HEK293 (cell line): ENCODE measurements around the gene DNAH8.

ENCODE experiments used
- CTCF ChIA-PET: fragments of 350-600 bp; formaldehyde crosslinking; extraction: SDS; loops from one replicate; lab custom pipeline; 2021; ENCODE audit warnings: antibody characterized with exemption; lab: Yijun Ruan, JAX
- POLR2A ChIA-PET: fragments of 300-600 bp; formaldehyde crosslinking; extraction: SDS; loops from one replicate; lab custom pipeline; 2020; ENCODE audit warnings: antibody characterized with exemption, inconsistent platforms; lab: Yijun Ruan, JAX
- H3K27ac ChIP-seq: fragments of 200-500 bp; sonication (Bioruptor generic); 2 replicates; pipeline ENCODE4 v1.5.1; 2014; ENCODE audit warnings: low read depth, low read length, control low read depth, inconsistent platforms; ENCODE audit errors: extremely low read depth
- H3K36me3 ChIP-seq, 2 experiments: fragments of 200-500 bp in 1 of 2; sonication (Bioruptor generic) in 1 of 2; 1 replicate in 1 of 2; 2 replicates in 1 of 2; pipeline ENCODE4 v1.5.1; 2014 to 2017; ENCODE audit warnings: inconsistent platforms in 2 of 2, low read length in 2 of 2; ENCODE audit not compliant: control insufficient read depth in 2 of 2, insufficient read depth in 1 of 2
- H3K4me1 ChIP-seq: fragments of 200-500 bp; sonication (Bioruptor generic); 2 replicates; pipeline ENCODE4 v1.5.1; 2014; ENCODE audit warnings: mild to moderate bottlenecking, low read length, inconsistent platforms; ENCODE audit not compliant: control insufficient read depth, insufficient read depth
- H3K4me3 ChIP-seq: 2 replicates; pipeline ENCODE4 v1.5.1; 2011; ENCODE audit warnings: low read depth, mild to moderate bottlenecking, control low read depth, low read length, moderate library complexity
- H3K9me3 ChIP-seq: fragments of 200-500 bp; sonication (Bioruptor generic); 2 replicates; pipeline ENCODE4 v1.5.1; 2014; ENCODE audit warnings: low read depth, low read length, inconsistent platforms; ENCODE audit not compliant: control insufficient read depth, insufficient read depth
- AEBP2 ChIP-seq: fragments of 450-650 bp; formaldehyde crosslinking; IDR thresholded peaks from 2 replicates; pipeline ENCODE4 v1.5.1; 2016; ENCODE audit warnings: missing biosample characterization, missing genetic modification characterization, borderline replicate concordance
- FEZF1 ChIP-seq: fragments of 450-650 bp; formaldehyde crosslinking; IDR thresholded peaks from 2 replicates; pipeline ENCODE4 v1.5.1; 2016; ENCODE audit warnings: missing biosample characterization, missing genetic modification characterization
- GLI4 ChIP-seq: fragments of 450-650 bp; formaldehyde crosslinking; IDR thresholded peaks from 2 replicates; pipeline ENCODE4 v1.5.1; 2016; ENCODE audit warnings: missing biosample characterization, missing genetic modification characterization
- GLIS2 ChIP-seq: fragments of 450-650 bp; formaldehyde crosslinking; IDR thresholded peaks from 2 replicates; pipeline ENCODE4 v1.5.1; 2016; ENCODE audit warnings: missing biosample characterization, missing genetic modification characterization
- HOXA7 ChIP-seq: sonication (generic); formaldehyde crosslinking; IDR thresholded peaks from 2 replicates; pipeline ENCODE4 v1.8.1; 2022; ENCODE audit warnings: missing genetic modification reagents, borderline replicate concordance
- PRDM10 ChIP-seq: fragments of 450-650 bp; formaldehyde crosslinking; IDR thresholded peaks from 2 replicates; pipeline ENCODE4 v1.5.1; 2016; ENCODE audit warnings: missing biosample characterization, missing genetic modification characterization
- REST ChIP-seq: fragments of 450-650 bp; formaldehyde crosslinking; IDR thresholded peaks from 2 replicates; pipeline ENCODE4 v1.5.1; 2016; ENCODE audit warnings: missing biosample characterization, missing genetic modification characterization
- SCRT2 ChIP-seq: fragments of 450-650 bp; formaldehyde crosslinking; IDR thresholded peaks from 2 replicates; pipeline ENCODE4 v1.5.1; 2016; ENCODE audit warnings: missing biosample characterization, missing genetic modification characterization
- YY2 ChIP-seq: fragments of 450-650 bp; formaldehyde crosslinking; IDR thresholded peaks from 2 replicates; pipeline ENCODE4 v1.5.1; 2016; ENCODE audit warnings: missing biosample characterization, missing genetic modification characterization
- ZBTB49 ChIP-seq: fragments of 450-650 bp; formaldehyde crosslinking; IDR thresholded peaks from 2 replicates; pipeline ENCODE4 v1.5.1; 2016; ENCODE audit warnings: missing biosample characterization, missing genetic modification characterization, low read depth
- ZFHX2 ChIP-seq: fragments of 450-650 bp; formaldehyde crosslinking; conservative IDR thresholded peaks from 2 replicates; pipeline ENCODE4 v1.5.1; 2016; ENCODE audit warnings: missing biosample characterization, missing genetic modification characterization
- ZFP37 ChIP-seq: fragments of 450-650 bp; formaldehyde crosslinking; IDR thresholded peaks from 2 replicates; pipeline ENCODE4 v1.5.1; 2016; ENCODE audit warnings: missing biosample characterization, missing genetic modification characterization
- ZFP69B ChIP-seq: fragments of 450-650 bp; formaldehyde crosslinking; IDR thresholded peaks from 2 replicates; pipeline ENCODE4 v1.5.1; 2016; ENCODE audit warnings: missing biosample characterization, missing genetic modification characterization
- ZNF121 ChIP-seq: fragments of 450-650 bp; formaldehyde crosslinking; IDR thresholded peaks from 2 replicates; pipeline ENCODE4 v1.5.1; 2016; ENCODE audit warnings: missing biosample characterization, missing genetic modification characterization
- ZNF133 ChIP-seq: fragments of 450-650 bp; formaldehyde crosslinking; IDR thresholded peaks from 2 replicates; pipeline ENCODE4 v1.5.1; 2016; ENCODE audit warnings: missing biosample characterization, missing genetic modification characterization
- ZNF175 ChIP-seq: fragments of 450-650 bp; formaldehyde crosslinking; IDR thresholded peaks from 2 replicates; pipeline ENCODE4 v1.5.1; 2016; ENCODE audit warnings: missing biosample characterization, missing genetic modification characterization
- ZNF221 ChIP-seq: fragments of 450-650 bp; formaldehyde crosslinking; IDR thresholded peaks from 2 replicates; pipeline ENCODE4 v1.5.1; 2017; ENCODE audit warnings: missing biosample characterization, missing genetic modification characterization, borderline replicate concordance
- ZNF449 ChIP-seq: fragments of 450-650 bp; formaldehyde crosslinking; IDR thresholded peaks from 2 replicates; pipeline ENCODE4 v1.5.1; 2017; ENCODE audit warnings: missing biosample characterization, mild to moderate bottlenecking, missing genetic modification characterization, moderate library complexity
- ZNF530 ChIP-seq: fragments of 450-650 bp; formaldehyde crosslinking; IDR thresholded peaks from 2 replicates; pipeline ENCODE4 v1.5.1; 2016; ENCODE audit warnings: low read depth, missing biosample characterization, missing genetic modification characterization
- ZNF544 ChIP-seq: fragments of 450-650 bp; formaldehyde crosslinking; IDR thresholded peaks from 2 replicates; pipeline ENCODE4 v1.5.0; 2017; ENCODE audit warnings: missing biosample characterization, missing genetic modification characterization
- ZNF560 ChIP-seq: fragments of 450-650 bp; formaldehyde crosslinking; IDR thresholded peaks from 2 replicates; pipeline ENCODE4 v1.5.1; 2017; ENCODE audit warnings: missing biosample characterization, missing genetic modification characterization, borderline replicate concordance
- ZNF623 ChIP-seq: fragments of 450-650 bp; formaldehyde crosslinking; IDR thresholded peaks from 2 replicates; pipeline ENCODE4 v1.5.1; 2016; ENCODE audit warnings: missing biosample characterization, missing genetic modification characterization
- ZSCAN30 ChIP-seq: fragments of 450-650 bp; IDR thresholded peaks from 2 replicates; pipeline ENCODE4 v1.5.1; 2018; ENCODE audit warnings: missing biosample characterization, mild to moderate bottlenecking, missing genetic modification characterization, moderate library complexity
- ZSCAN5A ChIP-seq: fragments of 450-650 bp; formaldehyde crosslinking; IDR thresholded peaks from 2 replicates; pipeline ENCODE4 v1.5.1; 2016; ENCODE audit warnings: missing biosample characterization, missing genetic modification characterization

Gene DNAH8

GRCh38 chr6:39065561-39065960 lies 350.4 kb downstream of the DNAH8 start (continued):
- TF ChIP-seq ZNF133 (tag by site-specific recombination) (no peak), ZBTB49 (tag by site-specific recombination) (no peak), ZSCAN30 (tag by site-specific recombination) (no peak), ZNF175 (tag by site-specific recombination) (no peak), ZFP69B (tag by site-specific recombination) (no peak), ZNF623 (tag by site-specific recombination) (no peak), ZNF121 (no peak), YY2 (tag by site-specific recombination) (no peak), ZFHX2 (tag by site-specific recombination) (no peak)

GRCh38 chr6:39068391-39068790 lies 353.3 kb downstream of the DNAH8 start:
- Histone ChIP-seq H3K27ac (no peak overlapping the region), H3K36me3 (no peaks in the 10 kb centered on the region), H3K4me1 (no peaks in the 10 kb centered on the region), H3K4me3 (no peak overlapping the region), H3K9me3 (no peaks in the 10 kb centered on the region; the same call in 1 of the 2 replicates)
- POLR2A ChIA-PET: no interaction called here
- CTCF ChIA-PET: interaction anchor here (0.6 kb wide), 1 partner anchor 888 kb away, joined by 3 read pairs; no protein-coding TSS in a partner anchor
- no peak for TF ChIP-seq FEZF1 (tag by site-specific recombination)
- TF ChIP-seq REST (tag by site-specific recombination): no peak
- TF ChIP-seq ZSCAN5A (tag by site-specific recombination): no peak
- no peak for TF ChIP-seq GLI4 (tag by site-specific recombination)
- no peak for TF ChIP-seq AEBP2
- no peak for TF ChIP-seq ZNF530 (tag by site-specific recombination)
- no peak for TF ChIP-seq ZNF544
- TF ChIP-seq SCRT2 (tag by site-specific recombination): no peak
- TF ChIP-seq PRDM10 (tag by site-specific recombination): no peak
- no peak for TF ChIP-seq ZFP37 (tag by site-specific recombination)
- TF ChIP-seq GLIS2 (tag by site-specific recombination): no peak
- no peak for TF ChIP-seq ZNF449 (tag by site-specific recombination)
- no peak for TF ChIP-seq ZNF560 (tag by site-specific recombination)
- no peak for TF ChIP-seq HOXA7 (CRISPR knock-in tag)
- TF ChIP-seq ZNF221: no peak
